Measurements from ENCODE around the gene DICER1. TPM values are rescaled to one million over a fixed set of nuclear protein-coding genes. Genes with fewer than 3 reads are reported as not detected.

Gene DICER1
- total RNA-seq, 2 donors from 2014 or later, result 49.3 to 53.7 TPM

DNA sequence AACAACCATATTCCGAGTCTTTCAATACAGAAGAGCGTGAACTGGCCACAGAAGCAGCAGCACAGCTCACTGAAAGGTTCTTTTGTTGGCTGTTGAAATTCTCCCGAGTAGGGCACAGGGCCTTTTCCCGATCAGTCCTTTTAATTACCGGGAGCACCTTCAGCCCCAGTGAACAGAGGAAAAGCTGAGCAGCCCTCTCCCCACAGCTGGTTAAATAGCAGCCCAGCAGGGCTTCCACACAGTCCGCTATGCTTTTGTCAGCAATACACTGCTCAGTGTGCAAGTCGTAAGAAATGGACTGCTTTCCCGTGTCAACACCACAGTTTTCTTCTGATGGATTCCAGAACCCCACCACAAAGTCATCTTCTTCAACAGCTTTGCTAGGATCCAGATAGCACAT lies 61.3 kb downstream of the DICER1 start:
- Histone ChIP-seq H3K4me1 (no peaks in the 10 kb centered on the region), H3K27me3 (no peaks in the 10 kb centered on the region), H3K9ac (ENCODE audit: low read depth in 2 of 2, low read length in 2 of 2) (no peak overlapping the region), H3K4me3 (no peak overlapping the region), H3K36me3 (peaks cover 5% of the 10 kb centered on the region), H3K9me3 (no peaks in the 10 kb centered on the region), H3K27ac (no peak overlapping the region)
- TF ChIP-seq, protein P1, sequence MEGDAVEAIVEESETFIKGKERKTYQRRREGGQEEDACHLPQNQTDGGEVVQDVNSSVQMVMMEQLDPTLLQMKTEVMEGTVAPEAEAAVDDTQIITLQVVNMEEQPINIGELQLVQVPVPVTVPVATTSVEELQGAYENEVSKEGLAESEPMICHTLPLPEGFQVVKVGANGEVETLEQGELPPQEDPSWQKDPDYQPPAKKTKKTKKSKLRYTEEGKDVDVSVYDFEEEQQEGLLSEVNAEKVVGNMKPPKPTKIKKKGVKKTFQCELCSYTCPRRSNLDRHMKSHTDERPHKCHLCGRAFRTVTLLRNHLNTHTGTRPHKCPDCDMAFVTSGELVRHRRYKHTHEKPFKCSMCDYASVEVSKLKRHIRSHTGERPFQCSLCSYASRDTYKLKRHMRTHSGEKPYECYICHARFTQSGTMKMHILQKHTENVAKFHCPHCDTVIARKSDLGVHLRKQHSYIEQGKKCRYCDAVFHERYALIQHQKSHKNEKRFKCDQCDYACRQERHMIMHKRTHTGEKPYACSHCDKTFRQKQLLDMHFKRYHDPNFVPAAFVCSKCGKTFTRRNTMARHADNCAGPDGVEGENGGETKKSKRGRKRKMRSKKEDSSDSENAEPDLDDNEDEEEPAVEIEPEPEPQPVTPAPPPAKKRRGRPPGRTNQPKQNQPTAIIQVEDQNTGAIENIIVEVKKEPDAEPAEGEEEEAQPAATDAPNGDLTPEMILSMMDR (IDR thresholded peaks at IDR 0.05), result no peak
- no peak for DNase-seq
- intact Hi-C loops (cut with DNase I), result loop anchor here (5.0 kb wide), 1 partner anchor 404 kb away; no protein-coding TSS in a partner anchor

DNA sequence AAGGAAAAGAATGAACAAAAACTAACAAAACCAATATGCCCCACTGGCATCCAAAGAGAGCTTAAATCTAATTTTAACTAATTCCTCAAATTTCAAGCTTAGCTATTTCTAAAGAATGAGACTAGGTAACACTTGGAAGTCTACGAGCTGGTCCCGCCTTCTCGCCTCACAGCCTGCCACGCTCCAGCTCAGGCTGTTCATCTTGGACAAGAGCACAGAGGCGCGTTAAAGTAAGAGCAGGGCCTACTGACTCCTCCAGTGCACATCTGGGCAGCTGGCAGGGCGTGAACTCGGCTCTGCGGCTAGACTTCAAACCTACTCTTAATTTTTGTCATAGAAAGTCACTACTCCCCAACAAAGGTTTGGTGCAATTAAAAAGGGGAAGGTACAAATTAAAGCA lies 64.6 kb downstream of the DICER1 start:
- TF ChIP-seq, protein P1 (IDR thresholded peaks at IDR 0.05), result no peak

DNA sequence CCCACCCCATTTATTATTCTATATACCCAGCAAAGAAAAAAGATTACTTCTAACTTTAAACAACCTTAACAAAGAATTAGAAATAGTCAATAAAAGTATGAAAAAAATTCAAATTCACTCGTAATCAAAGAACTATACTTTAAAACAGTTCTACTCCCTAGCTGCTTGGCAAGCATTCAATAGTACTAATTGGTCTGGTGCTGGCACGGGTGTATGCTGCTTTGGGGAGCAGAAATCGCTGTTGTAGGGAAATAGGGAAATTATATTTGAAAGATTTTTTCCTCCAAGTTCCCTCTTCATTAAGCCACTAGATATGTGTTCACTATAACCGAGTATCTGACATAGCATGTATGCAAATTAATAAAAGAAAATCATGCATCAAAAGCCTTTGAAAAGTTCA lies 65.7 kb downstream of the DICER1 start:
- H3K9ac ChIP-seq (ENCODE audit: low read depth in 2 of 2, low read length in 2 of 2), result no peak overlapping the region
- no peak overlapping the region for H3K27ac ChIP-seq
- H3K27me3 ChIP-seq, result no peaks in the 10 kb centered on the region
- H3K9me3 ChIP-seq, result no peaks in the 10 kb centered on the region
- TF ChIP-seq, protein P1 (IDR thresholded peaks at IDR 0.05), result no peak
- H3K4me3 ChIP-seq, result no peak overlapping the region
- peaks cover 16% of the 10 kb centered on the region for H3K36me3 ChIP-seq
- no peaks in the 10 kb centered on the region for H3K4me1 ChIP-seq
- no peak for DNase-seq
- intact Hi-C loops (cut with DNase I), result no loop called here

More for the DNA sequence above, 64.6 kb downstream of the DICER1 start:
- no peak overlapping the region for H3K4me3 ChIP-seq
- H3K9ac ChIP-seq (ENCODE audit: low read depth in 2 of 2, low read length in 2 of 2), result no peak overlapping the region
- peaks cover 12% of the 10 kb centered on the region for H3K36me3 ChIP-seq
- intact Hi-C loops (cut with DNase I), result no loop called here
- no peak overlapping the region for H3K27ac ChIP-seq
- no peaks in the 10 kb centered on the region for H3K9me3 ChIP-seq
- no peak for DNase-seq
- no peaks in the 10 kb centered on the region for H3K4me1 ChIP-seq
- no peaks in the 10 kb centered on the region for H3K27me3 ChIP-seq

DNA sequence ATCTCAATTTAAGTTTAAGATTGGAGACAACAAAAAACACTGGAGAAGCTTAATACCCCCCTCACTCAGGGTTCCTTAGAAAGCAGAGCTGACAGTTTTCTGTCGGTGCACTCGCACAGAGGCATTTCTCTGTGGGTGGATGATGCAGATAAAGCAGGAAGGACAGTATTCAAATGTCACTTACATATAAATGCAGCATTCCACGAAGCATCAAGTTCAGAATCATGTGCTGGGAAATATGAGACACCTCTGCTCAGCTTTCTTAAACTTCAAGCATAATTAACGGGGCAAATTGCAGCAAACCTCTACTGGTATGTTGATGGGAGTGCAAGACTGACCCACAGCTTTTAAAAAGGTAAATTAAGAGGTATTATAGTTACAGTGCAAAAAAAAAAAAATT lies 68.7 kb downstream of the DICER1 start:
- H3K27ac ChIP-seq, result no peak overlapping the region
- no peak overlapping the region for H3K9ac ChIP-seq (ENCODE audit: low read depth in 2 of 2, low read length in 2 of 2)
- no peaks in the 10 kb centered on the region for H3K27me3 ChIP-seq
- intact Hi-C loops (cut with DNase I), result no loop called here
- H3K9me3 ChIP-seq, result no peaks in the 10 kb centered on the region
- H3K36me3 ChIP-seq, result peaks cover 15% of the 10 kb centered on the region
- H3K4me3 ChIP-seq, result no peak overlapping the region
- DNase-seq, result no peak
- TF ChIP-seq, protein P1 (IDR thresholded peaks at IDR 0.05), result no peak
- H3K4me1 ChIP-seq, result no peaks in the 10 kb centered on the region

DNA sequence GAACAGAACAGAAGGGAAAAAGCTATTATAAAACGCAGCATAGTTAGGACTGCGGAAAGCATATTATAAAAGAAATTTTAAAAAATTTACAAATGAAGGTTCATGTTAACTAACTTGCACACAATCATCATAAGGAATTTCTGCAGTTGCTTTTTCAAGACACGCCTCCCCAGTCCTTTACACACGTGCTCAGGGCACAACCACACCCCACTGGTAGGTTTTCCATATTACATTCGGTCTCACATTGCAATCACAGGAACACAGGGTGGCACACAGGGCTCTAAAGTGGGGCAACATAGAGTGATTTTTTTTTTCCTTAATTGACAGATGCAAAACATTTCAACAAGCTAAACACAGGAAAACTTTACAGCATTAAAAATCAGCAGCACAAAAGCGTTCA lies 69.7 kb downstream of the DICER1 start:
- no peak for DNase-seq
- Histone ChIP-seq H3K9ac (ENCODE audit: low read depth in 2 of 2, low read length in 2 of 2) (no peak overlapping the region), H3K4me1 (no peaks in the 10 kb centered on the region), H3K4me3 (no peak overlapping the region), H3K36me3 (peaks cover 11% of the 10 kb centered on the region), H3K27ac (no peak overlapping the region), H3K27me3 (no peaks in the 10 kb centered on the region), H3K9me3 (no peaks in the 10 kb centered on the region)
- intact Hi-C loops (cut with DNase I), result no loop called here
- TF ChIP-seq, protein P1 (IDR thresholded peaks at IDR 0.05), result no peak

DNA sequence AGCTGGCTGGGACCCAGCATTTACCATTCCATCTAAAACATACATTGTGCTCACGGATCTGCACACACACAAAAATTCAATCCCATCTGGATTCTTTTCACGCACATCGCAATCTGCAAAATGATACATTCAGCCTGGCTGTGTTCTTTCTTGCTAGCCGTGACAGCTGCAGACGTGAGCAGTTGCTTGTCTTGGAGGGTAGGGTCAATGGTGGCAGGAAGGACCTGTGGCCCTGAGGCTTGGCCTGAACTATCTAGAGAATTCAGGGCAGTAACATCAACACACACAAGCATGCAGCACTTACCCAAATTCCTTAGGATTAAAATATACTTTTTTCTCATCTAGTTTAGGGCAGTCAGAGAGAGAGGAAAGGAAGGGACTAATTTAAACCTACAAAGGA lies 72.0 kb downstream of the DICER1 start:
- H3K27me3 ChIP-seq, result no peaks in the 10 kb centered on the region
- peaks cover 11% of the 10 kb centered on the region for H3K36me3 ChIP-seq
- TF ChIP-seq, protein P1 (IDR thresholded peaks at IDR 0.05), result no peak
- intact Hi-C loops (cut with DNase I), result no loop called here
- no peaks in the 10 kb centered on the region for H3K9me3 ChIP-seq
- no peak overlapping the region for H3K4me3 ChIP-seq
- no peak overlapping the region for H3K9ac ChIP-seq (ENCODE audit: low read depth in 2 of 2, low read length in 2 of 2)
- no peak for DNase-seq
- H3K4me1 ChIP-seq, result no peaks in the 10 kb centered on the region
- H3K27ac ChIP-seq, result no peak overlapping the region

Measured in colonic mucosa (tissue), 4 donors.